SU-DHL-6 (cell line): ENCODE measurements around the gene PTPN4.
A peak's percentile ranks its signal among the peaks of the same experiment; 100 is the strongest.

Source experiments
- H2AFZ ChIP-seq: fragments of 200-600 bp; sonication (generic); 2 replicates; pipeline ENCODE4 v1.6.1; 2014; ENCODE audit warnings: low read depth, mild to moderate bottlenecking, moderate library complexity, mixed read lengths, antibody characterized with exemption, low read length; ENCODE audit not compliant: severe bottlenecking
- H3F3A ChIP-seq: fragments of 200-600 bp; shearing (Covaris generic); 2 replicates; pipeline ENCODE4 v1.6.0; 2016; ENCODE audit warnings: antibody characterized with exemption, mild to moderate bottlenecking; ENCODE audit not compliant: insufficient read depth
- H3K27ac ChIP-seq: fragments of 200-600 bp; sonication (generic); 2 replicates; pipeline ENCODE4 v1.5.1; 2016; ENCODE audit warnings: low read depth, mild to moderate bottlenecking, low read length, moderate library complexity, mixed read lengths
- H3K27me3 ChIP-seq: fragments of 200-600 bp; sonication (generic), shearing (Covaris generic); 2 replicates; pipeline ENCODE4 v1.6.0; 2014; ENCODE audit warnings: mild to moderate bottlenecking, low read length
- H3K36me3 ChIP-seq: fragments of 200-600 bp; sonication (generic); 2 replicates; pipeline ENCODE4 v1.6.1; 2014; ENCODE audit warnings: mild to moderate bottlenecking, low read length, mixed read lengths
- H3K4me2 ChIP-seq: fragments of 300-600, 200-600 bp; shearing (Covaris generic), sonication (generic); 2 replicates; pipeline ENCODE4 v1.6.0; 2014; ENCODE audit warnings: low read length, low read depth, mild to moderate bottlenecking; ENCODE audit not compliant: poor library complexity, severe bottlenecking
- H3K4me3 ChIP-seq: fragments of 200-600 bp; sonication (generic); 2 replicates; pipeline ENCODE4 v1.5.1; 2014; ENCODE audit warnings: antibody characterized with exemption, low read length, mild to moderate bottlenecking, mixed read lengths; ENCODE audit not compliant: insufficient read depth, poor library complexity, severe bottlenecking
- H3K79me2 ChIP-seq: fragments of 200-600 bp; sonication (generic); 2 replicates; pipeline ENCODE4 v1.6.1; 2014; ENCODE audit warnings: mild to moderate bottlenecking, low read length, moderate library complexity; ENCODE audit not compliant: insufficient read depth
- H3K9ac ChIP-seq: fragments of 200-600 bp; sonication (generic); 2 replicates; pipeline ENCODE4 v1.7.0; 2014; ENCODE audit warnings: mild to moderate bottlenecking, low read length
- H3K9me2 ChIP-seq: fragments of 200-600 bp; sonication (generic); replicated peaks from 2 replicates; pipeline ENCODE4 v1.6.1; 2014; ENCODE audit warnings: low read length; ENCODE audit not compliant: insufficient read depth
- H3K9me3 ChIP-seq: fragments of 200-600 bp; sonication (generic); 2 replicates; pipeline ENCODE4 v1.6.1; 2014; ENCODE audit warnings: low read length, mixed read lengths; ENCODE audit not compliant: insufficient read depth
- H4K20me1 ChIP-seq: fragments of 200-600 bp; sonication (generic); 2 replicates; pipeline ENCODE4 v1.6.1; 2014; ENCODE audit warnings: low read depth, mild to moderate bottlenecking, antibody characterized with exemption, low read length, moderate library complexity, mixed read lengths
- CTCF ChIP-seq: fragments of 200-600 bp; sonication (generic); IDR thresholded peaks from one replicate; pipeline ENCODE4 v1.5.1; 2017; ENCODE audit warnings: antibody characterized with exemption, mild to moderate bottlenecking, low read length, moderate library complexity; ENCODE audit not compliant: insufficient read depth, poor library complexity, severe bottlenecking
- EZH2phosphoT487 ChIP-seq: fragments of 200-600 bp; sonication (generic), shearing (Covaris generic); conservative IDR thresholded peaks from 2 replicates; pipeline ENCODE4 v1.6.1; 2018; ENCODE audit warnings: mild to moderate bottlenecking, antibody characterized with exemption, low read length, moderate library complexity, mixed read lengths

The PTPN4 gene

DNA sequence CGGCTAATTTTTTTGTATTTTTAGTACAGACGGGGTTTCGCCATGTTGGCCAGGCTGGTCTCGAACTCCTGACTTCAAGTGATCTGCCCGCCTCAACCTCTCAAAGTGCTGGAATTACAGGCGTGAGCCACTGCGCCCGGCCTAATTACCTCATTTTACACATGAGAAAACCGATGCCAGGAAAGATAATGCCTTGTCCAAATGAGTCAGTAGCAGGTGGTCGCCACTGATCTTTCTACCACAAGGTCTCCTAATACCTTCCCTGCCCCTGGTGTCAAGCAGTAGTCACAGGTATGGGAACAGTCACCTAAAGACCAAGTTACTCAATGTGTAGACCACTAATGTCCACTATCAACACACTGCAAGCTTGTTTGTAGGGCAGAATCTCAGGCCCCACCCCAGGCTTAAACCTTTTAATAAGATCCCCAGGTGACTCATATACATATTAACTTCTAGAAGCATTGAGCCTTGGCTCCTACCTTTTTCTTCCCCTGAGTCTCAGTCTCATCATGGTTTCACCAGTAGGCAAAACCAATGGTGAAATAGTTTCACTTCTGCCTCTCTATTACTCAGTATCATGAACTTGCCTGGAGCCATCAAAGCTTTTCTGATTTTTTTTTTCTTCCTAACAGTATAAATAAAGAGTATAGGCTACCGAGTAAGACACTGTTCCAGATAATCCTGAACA lies 246.3 kb downstream of the PTPN4 start:
- Histone ChIP-seq H3K27ac (no peak overlapping the region), H3K27me3 (no peaks in the 10 kb centered on the region), H2AFZ (no peak overlapping the region), H4K20me1 (no peaks in the 10 kb centered on the region), H3K9ac (no peak overlapping the region), H3K9me2 (no peaks in the 10 kb centered on the region), H3K79me2 (no peaks in the 10 kb centered on the region), H3K4me2 (no peak overlapping the region), H3K36me3 (no peaks in the 10 kb centered on the region), H3K4me3 (no peak overlapping the region), H3K9me3 (no peaks in the 10 kb centered on the region), H3F3A (no peaks in the 10 kb centered on the region)
- no peak for TF ChIP-seq EZH2phosphoT487
- no peak for TF ChIP-seq CTCF

DNA sequence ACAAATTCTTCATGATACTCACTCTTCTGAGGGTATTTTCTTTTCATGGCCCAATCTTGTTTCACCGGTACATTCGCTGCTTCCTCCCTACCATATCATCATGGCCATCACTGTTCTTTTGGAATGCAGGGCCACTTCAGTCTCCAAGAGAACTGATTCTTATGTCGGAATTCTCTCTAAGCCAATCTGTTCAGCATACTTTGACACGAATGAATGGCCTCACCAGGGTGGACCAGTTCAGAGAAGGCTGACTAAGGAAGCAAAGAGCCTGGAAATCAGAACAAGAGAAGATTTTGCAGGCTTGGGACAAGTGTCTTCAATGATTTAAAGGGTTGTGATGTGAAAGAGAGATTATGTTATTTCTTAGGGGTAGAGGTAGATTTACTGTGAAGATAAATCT lies 248.1 kb downstream of the PTPN4 start:
- H3K27me3 ChIP-seq = no peaks in the 10 kb centered on the region
- H3F3A ChIP-seq = no peaks in the 10 kb centered on the region
- no peaks in the 10 kb centered on the region for H4K20me1 ChIP-seq
- H3K27ac ChIP-seq = no peak overlapping the region
- no peaks in the 10 kb centered on the region for H3K9me3 ChIP-seq
- H3K9me2 ChIP-seq = no peaks in the 10 kb centered on the region
- H3K79me2 ChIP-seq = no peaks in the 10 kb centered on the region
- H3K9ac ChIP-seq = no peak overlapping the region
- no peak overlapping the region for H2AFZ ChIP-seq
- H3K36me3 ChIP-seq = no peaks in the 10 kb centered on the region
- TF ChIP-seq CTCF (no peak), EZH2phosphoT487 (no peak)
- H3K4me3 ChIP-seq = no peak overlapping the region
- no peak overlapping the region for H3K4me2 ChIP-seq

- Histone ChIP-seq H3K4me3 (peak overlapping the region; percentile 83), H4K20me1 (no peaks in the 10 kb centered on the region; the same call in 1 of the 2 replicates), H3K36me3 (no peaks in the 10 kb centered on the region), H3K79me2 (no peaks in the 10 kb centered on the region), H3K9me3 (no peaks in the 10 kb centered on the region), H3K9ac (peak overlapping the region; percentile 73), H3K9me2 (no peaks in the 10 kb centered on the region), H3F3A (peaks cover 4% of the 10 kb centered on the region; the same call in 1 of the 2 replicates), H2AFZ (peak overlapping the region; percentile 94), H3K4me2 (peak overlapping the region; percentile 96), H3K27me3 (no peaks in the 10 kb centered on the region), H3K27ac (no peak overlapping the region)
- TF ChIP-seq EZH2phosphoT487 (no peak), CTCF (no peak)
Observed at GRCh38 chr2:120012363-120012762, 252.6 kb downstream of the PTPN4 start.
